Ishikawa (cell line): ENCODE measurements around the gene MAP3K19.

ENCODE experiments used
- CREB1 ChIP-seq: IDR thresholded peaks from 2 replicates; pipeline ENCODE4 v1.6.1; 2012; ENCODE audit warnings: low read depth
- EGR1 ChIP-seq: IDR thresholded peaks from 2 replicates; pipeline ENCODE4 v1.6.1; 2012
- NFIC ChIP-seq: IDR thresholded peaks from 2 replicates; pipeline ENCODE4 v1.6.1; 2012

DNA sequence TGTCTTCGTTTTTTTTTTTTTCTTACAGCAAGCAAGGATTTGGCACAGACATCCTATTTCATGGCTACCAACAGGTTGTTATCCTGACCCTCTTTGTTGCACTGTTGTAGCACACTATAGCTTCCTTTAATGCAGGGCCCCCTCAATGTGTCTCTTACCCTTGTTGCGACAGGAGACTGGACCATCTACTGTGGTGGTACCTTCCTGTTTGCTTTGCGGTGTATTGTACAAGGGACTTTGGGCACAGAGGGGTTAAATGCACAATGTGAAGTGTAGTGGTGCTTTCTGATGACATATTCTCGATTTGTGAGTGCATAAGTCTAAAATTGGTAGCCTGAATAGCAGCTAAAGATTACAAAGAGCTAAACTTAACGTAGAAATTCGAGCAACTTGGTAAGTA is 101.2 kb downstream of the MAP3K19 start:
- TF ChIP-seq CREB1 (no peak), EGR1 (no peak), NFIC (no peak)
